HG03354 (cell line): ENCODE measurements around the gene IL1RAPL2.

Experiments used
- ATAC-seq: cut with Tn5 transposase; IDR thresholded peaks from one replicate; pipeline ENCODE4 v1.9.1; 2021; ENCODE audit warnings: mild to moderate bottlenecking; ENCODE audit not compliant: unreplicated experiment, poor library complexity, severe bottlenecking

IL1RAPL2 gene

DNA sequence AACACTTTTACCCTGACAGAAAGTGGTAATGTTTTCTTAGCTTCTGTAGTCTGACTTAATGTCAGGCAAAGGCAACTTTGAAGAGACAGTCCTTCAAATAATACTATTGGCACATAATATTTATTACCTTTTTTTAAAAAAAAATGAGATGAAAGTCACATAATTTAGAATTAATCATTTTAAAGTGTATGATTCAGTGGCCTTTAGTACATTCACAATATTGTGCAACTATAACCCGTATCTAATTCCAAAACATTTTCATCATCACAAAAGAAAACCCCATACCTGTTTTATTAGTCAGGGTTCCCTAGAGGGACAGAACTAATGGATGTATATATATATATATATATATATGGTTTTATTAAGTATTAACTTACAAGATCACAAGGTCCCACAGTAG lies 749.2 kb downstream of the IL1RAPL2 start:
- no peak for ATAC-seq

DNA sequence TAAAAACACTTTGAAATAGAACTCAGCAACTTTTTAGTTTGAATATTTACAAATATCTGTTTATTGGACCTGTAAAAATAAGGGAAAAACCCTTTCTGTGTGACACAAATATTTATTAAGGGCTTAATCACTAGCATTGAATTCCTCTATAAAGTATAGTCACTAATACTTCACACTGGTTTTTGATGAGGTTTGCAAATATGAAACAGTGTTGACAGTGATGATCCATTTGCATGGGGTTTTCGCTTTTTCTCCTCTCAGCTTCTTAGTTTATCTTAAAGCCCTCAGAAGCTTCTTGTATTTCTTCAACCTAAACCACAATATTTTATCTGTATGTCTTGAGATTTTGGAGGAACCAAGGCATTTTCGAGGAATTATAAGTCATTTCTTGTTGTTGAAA lies 751.1 kb downstream of the IL1RAPL2 start:
- no peak for ATAC-seq

DNA sequence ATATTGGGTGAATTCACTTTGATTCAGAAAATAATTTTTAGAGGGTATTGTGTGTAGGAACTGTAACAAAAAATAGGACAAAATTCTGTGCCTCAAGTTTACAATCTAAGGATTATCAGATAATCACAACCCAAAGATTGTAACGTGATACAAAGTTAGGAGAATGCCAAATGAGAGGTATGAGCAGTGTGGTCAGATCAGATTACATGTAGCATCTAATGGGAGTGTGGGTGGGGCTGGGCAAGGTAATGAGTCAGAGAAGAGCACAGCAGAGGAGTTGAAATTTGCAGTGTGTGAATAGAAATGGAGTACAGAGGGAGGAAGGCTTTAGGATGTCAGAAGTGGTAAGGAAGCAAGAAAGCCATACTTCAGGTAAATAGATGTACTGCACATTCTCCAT lies 757.9 kb downstream of the IL1RAPL2 start:
- ATAC-seq: no peak

DNA sequence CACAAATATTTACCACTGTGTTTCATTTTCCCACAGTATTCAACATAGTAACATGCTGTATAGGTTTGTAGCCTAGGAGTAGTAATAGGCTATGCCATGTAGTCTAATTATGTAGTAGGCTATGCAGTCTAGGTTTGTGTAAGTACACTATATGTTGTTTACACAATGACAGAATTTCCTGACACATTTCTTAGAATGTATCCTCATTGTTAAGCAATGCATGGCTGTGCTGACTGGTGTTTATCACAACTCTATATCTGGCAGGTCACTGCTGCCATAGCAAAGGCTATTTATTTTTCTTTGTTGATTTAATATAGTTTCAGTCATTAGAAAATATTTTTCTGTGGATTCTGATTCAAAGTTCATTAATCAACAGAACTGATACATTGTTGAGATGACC lies 762.8 kb downstream of the IL1RAPL2 start:
- no peak for ATAC-seq

DNA sequence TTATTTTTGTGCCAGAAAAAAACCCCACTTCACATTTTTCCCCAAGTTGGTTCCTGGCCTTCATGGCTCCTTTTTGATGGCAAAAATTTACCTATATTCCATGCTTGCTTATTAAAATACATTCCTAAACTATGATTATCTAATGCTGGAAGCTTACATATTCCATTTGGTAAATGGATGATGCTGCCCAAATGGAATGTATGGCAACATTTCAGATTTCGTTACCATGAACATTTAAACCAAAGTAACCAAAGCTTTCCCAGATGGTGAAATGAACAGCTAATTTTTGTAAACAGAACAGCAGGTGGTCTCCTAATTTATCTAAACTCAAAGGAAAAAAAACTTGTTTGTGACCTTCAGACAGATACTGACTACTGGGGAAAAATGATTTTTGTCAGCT lies 765.2 kb downstream of the IL1RAPL2 start:
- ATAC-seq: no peak

DNA sequence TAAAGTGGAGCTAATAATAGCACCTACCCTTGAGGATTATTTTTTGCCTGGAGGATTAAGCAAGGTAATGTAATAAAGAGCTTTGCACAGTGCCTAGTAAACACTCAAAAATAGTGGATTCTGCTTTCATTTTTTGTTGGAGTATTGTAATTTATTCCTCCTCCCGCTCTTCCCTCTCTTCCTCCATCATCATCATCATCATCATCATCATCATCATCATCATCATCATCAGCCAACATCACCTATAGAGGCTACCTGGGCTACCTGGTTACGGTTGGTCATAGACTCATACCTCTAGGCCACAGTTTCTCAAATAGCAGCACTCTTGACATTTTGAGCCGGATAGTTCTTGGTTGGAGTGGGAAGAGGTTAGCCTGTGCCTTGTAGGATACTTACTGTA lies 781.4 kb downstream of the IL1RAPL2 start:
- ATAC-seq: no peak

DNA sequence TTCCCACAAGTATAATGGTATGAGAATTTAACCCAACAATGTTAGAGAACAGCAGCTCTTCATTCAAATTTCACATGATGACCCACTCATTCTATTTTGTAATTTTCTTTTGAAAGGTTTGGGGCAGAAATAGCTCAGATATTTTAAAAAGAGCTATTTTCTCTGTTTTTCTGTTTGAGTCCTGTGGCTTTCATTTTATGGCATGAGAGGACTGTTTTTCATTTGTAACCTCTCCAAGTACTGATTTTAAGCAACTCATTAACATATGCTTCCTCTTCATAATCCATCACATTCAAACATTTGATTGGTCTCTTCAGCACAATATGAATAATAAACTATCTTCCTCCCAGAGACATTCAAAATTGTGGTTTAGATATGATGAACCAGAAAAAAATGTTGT lies 783.5 kb downstream of the IL1RAPL2 start:
- ATAC-seq: no peak

DNA sequence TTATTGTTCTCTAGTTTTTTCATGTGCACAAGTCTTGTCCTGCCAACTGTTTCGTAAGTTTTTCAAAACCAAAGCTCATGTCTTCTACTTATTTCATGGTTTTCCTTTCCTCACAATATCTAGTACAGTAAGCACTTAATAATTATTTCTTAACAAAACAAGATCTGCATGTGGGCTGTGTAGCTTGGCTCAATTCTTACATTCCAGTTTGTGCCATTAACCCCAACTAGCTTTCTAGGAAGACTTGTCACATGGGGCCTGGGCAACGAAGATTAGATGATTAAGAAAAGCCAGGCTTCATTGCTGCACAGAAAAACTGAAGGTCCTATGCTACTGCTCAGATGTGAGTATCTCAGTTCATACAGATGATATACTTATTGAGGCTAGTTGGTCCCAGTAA lies 809.8 kb downstream of the IL1RAPL2 start:
- ATAC-seq: no peak

DNA sequence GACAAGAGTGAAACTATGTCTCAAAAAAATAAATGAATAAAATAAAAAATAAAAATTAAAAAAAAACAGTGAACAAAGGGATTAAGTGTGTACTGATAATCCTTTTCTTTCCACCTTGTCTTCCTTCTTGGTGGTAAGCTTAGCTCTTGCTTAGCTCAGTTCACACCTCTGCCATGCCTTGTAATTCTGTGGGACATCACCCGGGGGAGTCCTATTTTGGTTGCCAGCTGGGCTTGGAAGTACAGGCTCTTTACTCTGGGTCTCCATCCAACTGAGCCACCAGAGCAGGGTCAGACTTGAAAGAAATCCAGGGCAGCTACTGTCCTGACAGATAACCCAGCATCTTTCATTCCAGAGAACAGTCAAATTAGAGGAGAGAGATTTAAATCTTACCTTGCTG lies 858.7 kb downstream of the IL1RAPL2 start:
- ATAC-seq: no peak

DNA sequence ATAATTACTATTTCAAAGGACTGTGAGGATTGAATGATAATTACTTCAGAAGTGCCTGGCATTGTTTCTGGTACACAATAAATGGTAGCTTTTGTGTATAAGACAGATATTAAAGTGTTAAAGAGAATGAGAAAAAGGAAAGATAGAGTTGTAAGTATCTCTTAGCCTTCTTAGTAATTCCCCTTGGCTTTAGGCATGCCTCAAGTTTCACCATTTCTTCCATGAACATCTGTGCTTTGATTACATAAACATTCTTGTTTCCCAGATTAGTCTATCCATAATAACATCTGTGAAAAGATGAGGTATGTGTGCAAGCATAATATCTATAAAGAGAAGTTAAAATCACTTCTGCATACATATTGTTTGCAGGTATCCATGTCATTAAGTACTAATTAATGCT lies 885.4 kb downstream of the IL1RAPL2 start:
- no peak for ATAC-seq

DNA sequence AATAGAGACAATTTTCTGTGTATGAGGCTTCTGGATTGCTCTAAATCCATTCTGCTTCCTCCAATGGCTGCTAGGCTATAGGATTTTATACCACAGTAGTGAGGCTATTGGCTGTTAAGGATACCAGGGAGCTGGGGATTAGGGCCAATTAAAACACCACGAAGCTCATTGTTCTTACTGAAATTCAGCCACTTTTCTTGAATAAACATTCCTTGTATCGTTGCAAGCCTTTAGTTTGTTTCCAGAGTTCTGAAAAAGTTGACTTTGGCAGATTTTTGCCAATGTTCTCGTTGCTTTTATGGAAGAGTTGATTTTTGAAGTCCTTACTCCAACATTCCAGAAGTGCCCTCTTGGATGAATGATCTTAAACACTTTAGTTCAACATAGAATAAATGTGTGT lies 892.8 kb downstream of the IL1RAPL2 start:
- ATAC-seq: no peak

DNA sequence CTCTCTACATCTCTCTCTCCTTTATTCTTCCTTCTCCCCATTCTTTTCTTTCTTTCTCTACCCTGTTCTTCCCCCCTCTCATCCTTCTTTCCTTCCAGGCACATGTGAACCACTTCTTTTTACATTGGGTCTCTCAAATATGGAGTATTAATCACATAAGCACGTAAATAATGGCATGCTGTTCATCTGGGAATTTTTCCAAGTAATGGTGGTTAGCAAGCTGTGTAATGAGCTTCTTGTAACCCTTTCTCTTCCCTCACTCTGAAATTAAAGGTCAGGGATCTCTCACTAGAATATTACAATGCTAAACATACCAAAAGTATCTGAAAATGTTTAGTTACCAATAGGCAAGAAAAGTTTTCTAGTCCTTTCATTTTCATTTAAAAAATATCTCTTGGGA lies 894.4 kb downstream of the IL1RAPL2 start:
- ATAC-seq: no peak

DNA sequence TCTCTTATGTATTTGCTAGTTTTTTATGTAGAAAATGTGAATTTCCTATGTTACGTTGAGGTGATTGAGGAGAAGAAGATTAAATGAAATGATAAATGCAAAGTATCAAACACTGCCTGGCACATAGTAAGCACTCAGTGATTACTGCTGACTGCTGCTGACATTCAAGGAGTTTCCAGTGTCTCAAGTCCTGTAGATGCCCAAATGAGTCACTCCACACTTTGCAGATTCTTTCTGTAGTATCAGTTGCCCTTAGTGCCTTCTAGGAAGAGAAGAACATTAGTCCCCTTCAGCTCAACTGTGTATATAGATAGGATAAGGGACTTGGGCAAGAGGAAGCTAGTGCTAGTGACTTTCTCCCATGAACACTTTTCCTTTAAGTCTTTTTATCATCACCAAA lies 895.0 kb downstream of the IL1RAPL2 start:
- no peak for ATAC-seq

DNA sequence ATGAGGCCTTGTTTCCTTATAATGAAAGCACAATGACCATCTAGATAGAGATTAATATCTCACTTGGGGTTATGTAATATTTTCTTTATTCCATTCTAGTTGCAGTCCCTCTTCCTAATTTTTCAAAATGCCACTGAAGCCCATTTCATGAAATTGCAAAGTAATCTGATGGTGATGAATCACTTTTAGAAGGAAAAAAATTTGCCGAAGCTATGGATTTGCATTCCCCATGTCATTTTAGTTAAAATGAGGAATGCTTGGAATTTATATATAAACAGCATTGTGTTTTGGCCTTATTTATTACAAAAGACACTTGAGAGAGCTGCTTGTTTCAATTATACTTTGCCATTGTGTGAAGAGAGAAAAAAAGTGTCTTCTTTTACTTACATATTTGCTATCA lies 896.2 kb downstream of the IL1RAPL2 start:
- no peak for ATAC-seq

DNA sequence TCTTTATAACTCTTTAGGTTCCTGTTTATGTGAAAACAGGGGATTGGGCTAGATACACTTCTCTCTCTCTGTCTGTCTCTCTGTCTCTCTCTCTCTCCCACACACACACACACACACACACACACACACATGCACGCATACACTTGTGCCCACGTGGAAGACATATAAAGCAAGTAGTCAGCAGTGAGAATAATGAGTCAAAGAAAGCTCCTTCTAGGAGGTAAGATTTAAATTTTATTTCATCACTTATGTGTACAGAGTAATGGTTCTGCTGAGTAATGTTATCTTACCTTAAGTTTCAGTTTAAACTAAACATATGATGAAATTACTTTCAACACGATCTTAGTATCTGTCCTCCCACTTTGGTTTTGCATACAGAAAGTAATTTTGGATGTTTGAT lies 897.5 kb downstream of the IL1RAPL2 start:
- no peak for ATAC-seq

DNA sequence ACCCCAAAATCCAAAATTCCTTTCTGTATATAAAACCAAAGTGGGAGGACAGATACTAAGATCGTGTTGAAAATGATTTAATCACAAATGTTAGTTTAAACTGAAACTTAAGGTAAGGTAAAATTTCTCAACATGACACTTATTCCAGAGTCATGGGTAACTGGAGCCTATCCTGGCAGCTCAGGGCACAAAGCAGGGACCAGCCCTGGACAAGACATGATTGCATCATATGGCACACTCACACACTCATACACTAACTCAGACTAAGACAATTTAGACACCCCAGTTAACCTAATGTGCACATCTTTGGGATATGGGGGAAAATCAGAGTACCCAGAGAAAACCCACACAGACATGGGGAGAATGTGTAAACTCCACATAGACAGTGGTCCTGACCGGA lies 898.6 kb downstream of the IL1RAPL2 start:
- ATAC-seq: no peak

DNA sequence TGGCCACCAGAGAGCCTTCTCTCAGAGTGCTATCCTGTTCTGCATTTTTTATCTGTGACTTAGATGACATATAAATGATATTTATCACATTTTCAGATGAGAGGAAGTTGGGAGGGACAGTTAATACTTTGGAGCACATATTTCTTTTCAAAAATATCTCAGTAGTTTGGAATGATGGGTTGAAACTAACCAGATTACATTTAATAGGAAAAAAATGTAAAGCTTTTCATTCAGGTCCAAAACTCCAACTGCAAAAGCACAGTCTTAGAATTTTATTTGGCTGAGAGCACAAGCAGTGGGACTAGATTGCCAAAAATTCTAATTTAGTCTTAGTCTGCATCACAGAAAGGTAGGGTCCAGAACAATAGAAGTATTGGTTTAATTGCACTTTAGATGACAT lies 902.7 kb downstream of the IL1RAPL2 start:
- ATAC-seq: no peak

DNA sequence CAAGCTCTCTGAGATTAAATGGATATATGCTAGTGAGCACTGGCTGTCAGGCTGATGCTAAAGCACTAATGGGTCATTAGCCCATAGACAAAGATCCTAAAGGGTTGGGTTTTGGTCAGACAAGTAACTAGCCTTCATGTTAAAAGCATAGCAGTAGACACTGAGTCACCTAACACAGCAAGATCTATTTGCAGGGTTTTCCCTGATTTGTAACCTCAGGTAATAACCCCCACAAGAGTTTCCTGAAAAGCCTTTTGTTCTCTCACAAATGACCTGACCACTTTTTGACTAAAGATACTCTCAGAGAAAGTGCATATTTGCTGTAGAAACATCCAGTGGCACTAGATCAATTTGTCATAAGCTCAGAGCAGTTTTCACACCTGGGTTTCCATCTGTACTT lies 905.6 kb downstream of the IL1RAPL2 start:
- no peak for ATAC-seq

DNA sequence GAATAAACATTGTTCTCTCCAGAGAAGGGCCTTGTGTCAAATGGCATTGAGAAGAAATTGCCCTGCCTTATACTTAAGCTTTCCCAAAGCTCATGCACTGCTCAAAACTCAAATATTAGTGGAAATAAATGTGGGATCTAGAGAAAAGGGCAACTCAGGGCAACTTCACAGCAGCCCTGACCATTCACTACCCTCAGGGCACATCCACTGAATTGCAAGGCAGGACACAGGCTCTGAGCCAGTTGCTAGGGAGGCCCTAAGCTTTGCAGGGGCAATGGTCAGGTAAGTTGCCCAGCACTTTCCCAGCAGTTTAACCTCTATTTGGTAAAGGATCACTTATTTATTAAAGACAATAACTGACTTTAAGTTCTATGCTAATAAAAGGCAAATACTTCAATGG lies 909.8 kb downstream of the IL1RAPL2 start:
- no peak for ATAC-seq

DNA sequence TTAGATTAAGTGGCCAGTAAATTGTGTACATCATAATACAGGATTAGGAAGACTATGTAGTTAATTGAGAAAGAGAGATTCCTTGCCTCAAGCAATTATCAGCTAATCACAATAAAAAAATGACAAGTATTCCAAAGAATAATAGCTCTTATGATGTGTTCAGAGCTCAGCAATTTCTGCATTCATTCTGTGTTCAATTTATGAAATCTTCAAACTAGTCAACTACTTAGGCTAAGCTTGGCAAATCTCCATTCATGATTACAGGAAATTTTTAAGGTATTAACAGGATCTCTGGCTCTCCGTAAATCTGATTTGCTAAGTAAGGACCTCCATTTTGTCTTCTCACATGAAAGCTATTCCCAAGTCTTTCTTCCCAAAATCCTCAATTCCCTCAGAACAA lies 911.4 kb downstream of the IL1RAPL2 start:
- no peak for ATAC-seq

DNA sequence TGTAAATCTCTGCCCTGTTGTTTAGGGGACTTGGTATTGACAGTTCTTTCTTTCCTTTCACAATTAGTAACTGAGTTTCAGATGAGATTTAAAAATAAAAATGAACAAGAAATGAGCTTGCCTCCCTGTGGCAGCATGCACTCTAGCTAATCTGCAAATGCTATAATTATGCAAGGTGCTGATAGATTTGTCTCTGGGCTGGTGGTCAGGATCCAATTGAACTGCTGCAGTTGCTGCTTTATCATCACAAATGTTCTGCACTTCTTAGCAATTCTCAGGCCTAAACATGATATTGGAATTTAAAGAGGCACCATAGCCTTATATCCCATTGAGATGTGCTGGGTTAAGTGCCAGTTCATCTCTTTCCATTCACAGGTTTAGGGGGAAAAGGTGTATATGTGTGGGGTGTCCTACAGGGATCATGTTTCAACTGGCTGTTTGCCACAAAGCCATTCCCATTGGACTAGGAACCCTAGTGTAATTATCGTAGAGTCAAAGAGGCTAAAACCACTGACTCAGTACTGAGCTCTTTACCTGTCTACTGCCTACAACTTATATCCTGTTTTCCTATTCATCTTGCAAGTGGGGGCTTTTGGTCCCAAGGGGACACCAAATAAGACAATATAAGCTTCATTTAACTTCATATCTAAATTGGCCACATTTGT lies 914.8 kb downstream of the IL1RAPL2 start:
- no peak for ATAC-seq

DNA sequence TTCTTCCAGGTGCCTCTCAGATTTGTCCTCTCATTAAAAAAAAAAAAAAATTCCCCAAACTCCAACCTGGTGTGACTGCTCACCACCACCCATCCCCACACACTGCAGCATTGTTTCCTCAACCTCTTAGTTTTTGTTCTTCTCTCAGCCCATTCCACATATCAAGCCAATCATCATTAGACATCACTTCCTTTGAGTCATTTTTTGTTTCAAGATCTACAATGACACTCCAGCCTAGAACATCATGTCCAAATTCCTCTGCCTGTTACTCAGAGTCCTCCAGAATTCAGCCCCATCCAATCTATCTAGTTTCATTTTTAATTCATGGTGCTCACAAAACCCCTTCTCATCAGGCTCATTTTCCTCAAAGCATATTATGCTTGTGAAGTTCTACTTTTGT lies 917.0 kb downstream of the IL1RAPL2 start:
- no peak for ATAC-seq
